NCI-H524 treated with DMSO at 0.1 percent for 48 hours (cell line): ENCODE data around the gene OR52B6.
"Not testable (repeated sequence)": the region's sequence is repeated elsewhere in the genome, so short reads cannot be mapped to it uniquely, and the experiment has no call there.

Source experiments
- DNase-seq: peaks from one replicate; lab custom pipeline; 2025; lab: John Stamatoyannopoulos, UW

Gene OR52B6

DNA sequence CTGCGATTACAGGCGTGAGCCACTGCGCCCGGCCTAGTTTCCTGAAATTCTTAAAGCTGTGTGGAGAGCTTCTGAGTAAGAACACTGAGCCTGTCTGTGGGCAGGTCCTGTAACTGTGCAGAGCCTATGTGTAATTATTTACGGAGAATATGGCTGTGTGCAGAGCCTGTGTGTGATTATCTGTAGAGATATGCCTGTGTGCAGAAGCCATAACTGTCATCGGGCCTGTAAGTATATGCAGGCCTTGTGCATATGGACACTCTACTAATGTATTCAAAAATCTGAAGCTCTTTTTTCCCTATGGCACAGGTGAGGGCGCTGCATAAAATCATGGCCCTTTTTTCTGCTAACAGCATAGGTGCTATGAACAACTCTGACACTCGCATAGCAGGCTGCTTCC is at the start of gene OR52B6:
TSS of gene OR52B6 (plus strand) at position 301 of the 400 bp plus-strand sequence. CDS start at position 301, 0 bp downstream.
- no peak for DNase-seq

GRCh38 chr11:5531053-5531831 is 49.4 kb upstream of the OR52B6 start:
- no peak for DNase-seq

GRCh38 chr11:5534046-5534445 is 46.6 kb upstream of the OR52B6 start:
- DNase-seq: no peak

- no peak for DNase-seq
Observed at GRCh38 chr11:5536482-5536881, 44.2 kb upstream of the OR52B6 start.

- no peak for DNase-seq
Observed at GRCh38 chr11:5541427-5541826, 39.2 kb upstream of the OR52B6 start.

GRCh38 chr11:5546457-5546856 is 34.2 kb upstream of the OR52B6 start:
- DNase-seq: no peak

GRCh38 chr11:5547982-5548381 is 32.7 kb upstream of the OR52B6 start:
- DNase-seq: no peak

GRCh38 chr11:5548440-5548839 is 32.2 kb upstream of the OR52B6 start, which contains the start of gene OR52H1:
OR52H1 (minus strand) TSS chr11:5548540; CDS start chr11:5545505, 3,035 bp downstream.
- no peak for DNase-seq

- DNase-seq: no peak
Observed at GRCh38 chr11:5550440-5551095, 30.1 kb upstream of the OR52B6 start.

DNA sequence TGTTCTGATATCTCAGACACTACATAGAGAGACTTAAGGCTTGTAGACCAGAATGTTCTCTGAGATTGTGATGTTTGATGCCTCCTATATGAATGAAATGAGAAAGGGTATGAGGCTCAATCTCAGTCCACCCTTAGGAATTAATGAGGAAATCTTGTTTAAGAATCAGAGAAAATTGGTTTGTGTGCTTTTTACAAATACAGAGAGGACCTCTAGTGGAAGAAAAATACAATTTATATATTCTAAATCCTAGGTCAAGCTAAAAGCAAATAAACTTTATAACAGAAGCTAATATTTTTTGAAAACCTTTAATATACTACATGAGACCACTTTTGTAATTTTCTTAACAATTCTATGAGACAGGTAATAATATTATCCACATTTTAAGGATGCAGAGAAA is 27.3 kb upstream of the OR52B6 start:
- no peak for DNase-seq

DNA sequence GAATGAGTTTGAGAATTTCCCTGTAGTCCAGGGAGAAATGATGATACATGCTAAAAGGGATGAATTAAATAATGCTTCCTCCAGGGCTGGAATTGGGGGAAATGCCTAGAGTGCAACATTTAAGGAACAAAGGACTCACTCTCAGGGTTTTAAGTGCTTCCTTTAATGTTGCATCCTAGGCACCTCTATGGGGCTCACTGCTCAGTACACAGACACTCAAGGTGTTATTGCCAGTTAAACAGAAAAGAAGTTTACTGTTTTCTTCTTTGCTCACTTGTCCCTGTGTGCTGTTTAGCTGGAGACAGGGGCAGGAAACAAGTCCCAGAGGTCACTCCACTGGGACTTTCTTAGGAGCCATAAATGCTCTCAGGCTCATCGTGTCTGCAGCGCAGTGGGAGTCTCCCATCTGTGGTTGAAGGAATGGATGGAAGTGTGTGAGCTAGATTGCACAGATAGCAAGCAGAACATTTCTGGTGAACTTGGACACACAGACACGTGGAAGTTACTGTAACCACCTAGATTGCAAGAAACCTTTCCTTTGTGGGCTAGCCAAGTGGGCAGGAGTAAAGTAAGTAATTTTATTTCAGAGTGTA is 24.0 kb upstream of the OR52B6 start:
- no peak for DNase-seq

DNA sequence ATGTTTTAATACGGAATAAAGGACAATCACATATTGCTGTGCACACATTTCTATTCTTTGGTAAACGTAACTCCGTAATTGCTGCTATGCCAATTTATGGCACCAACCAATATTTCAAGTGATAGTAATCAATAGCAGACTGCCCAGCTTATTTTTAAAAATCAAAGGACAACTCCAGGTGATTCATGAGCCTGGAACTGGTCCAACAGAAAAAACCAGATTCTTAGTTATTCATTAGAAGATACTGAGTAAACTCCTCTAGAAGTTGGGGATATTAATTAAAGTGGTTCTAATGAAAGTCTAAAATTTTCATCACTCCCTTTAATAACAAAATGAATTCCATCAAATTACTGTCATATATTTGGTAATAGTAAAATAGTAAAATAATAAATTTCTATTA is 22.9 kb upstream of the OR52B6 start:
- no peak for DNase-seq

DNA sequence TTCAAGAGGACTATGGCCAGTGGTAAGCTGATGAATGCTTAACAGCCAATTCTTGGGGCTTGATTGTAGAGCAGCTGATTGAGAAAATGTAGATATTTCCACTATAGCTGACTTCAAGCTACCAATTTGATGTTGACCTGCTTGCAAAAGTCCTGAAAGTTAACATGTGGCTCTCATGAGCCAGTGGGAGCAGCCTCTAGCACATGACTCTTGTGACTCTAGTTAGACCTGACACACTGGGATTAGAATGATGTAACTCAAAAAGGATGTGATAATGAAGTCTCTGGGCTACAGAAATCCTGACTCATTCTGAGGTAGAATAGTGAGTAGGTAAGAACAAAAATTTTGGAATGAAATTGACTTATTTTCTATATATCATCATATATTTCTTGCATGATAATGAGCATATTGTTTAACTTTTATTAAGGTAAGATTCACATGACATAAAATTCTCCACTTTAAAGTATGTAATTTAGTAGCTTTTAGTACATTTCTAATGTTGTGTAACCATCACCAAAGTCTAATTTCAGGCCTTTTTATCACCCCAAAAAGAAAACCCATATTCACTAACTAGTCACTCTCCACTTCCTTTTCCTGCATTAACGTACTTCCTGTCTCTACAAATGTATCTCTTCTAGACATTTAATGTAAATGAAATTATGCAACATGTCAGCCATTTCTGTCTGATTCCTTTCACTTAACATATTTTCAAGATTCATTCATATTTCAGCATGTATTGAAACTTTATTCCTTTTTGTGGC is 16.2 kb upstream of the OR52B6 start:
- no peak for DNase-seq

DNA sequence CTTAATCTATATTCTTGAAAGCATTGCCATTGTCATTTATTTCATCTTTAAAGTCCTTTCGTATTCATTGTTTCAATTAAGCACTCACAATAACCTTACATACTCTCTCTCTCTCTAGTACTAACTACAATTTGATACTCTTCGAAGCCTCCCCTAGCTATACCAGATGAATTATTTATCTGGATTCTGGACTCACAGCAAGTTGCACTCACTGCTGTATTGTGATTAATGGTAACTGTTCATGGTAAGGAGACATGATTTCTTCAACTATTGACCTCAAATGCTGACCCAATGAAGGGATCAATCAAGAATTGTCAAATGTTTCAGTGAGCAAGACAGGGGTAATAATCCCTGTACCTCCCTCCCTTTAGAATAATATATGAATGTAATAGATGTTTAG is 6.0 kb upstream of the OR52B6 start:
- no peak for DNase-seq

DNA sequence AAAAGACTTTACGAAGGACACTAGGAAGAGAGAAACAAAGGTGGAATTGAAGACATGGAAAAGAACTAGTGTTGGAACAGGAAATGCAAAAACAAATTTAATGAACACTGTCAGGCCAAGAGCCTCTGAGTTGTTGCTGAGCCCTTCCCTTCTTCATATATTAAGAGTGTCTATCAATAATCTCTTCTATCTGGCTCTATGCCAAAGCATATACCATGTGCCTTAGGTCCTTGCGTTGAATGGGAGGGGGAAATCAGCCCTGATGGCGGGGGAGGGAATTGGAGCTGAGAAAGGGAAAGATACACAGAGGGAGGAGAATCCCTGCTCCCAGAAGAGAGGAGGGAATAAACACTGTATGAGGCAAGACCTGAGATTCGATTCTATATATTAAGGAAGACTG is 5.5 kb upstream of the OR52B6 start:
- no peak for DNase-seq

DNA sequence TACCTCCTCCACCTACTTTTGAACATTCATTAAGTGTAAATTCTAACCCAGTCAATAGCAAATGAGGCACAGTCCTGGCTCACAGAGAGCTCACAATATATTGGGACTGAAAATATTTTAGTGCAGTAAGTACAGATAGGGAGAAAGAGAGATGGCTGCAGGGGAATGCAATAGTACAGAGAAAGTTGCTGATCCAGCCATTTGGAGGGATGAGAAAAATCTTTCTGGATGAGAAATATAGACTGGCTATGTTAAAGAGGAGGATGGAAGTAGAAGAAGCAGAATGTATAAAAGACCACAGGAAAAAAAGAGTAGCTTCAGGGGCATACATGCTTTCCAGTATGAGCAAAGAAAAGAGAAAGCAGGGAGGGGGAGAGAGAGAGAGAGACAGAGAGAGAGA is 3.6 kb upstream of the OR52B6 start:
- DNase-seq: no peak

DNA sequence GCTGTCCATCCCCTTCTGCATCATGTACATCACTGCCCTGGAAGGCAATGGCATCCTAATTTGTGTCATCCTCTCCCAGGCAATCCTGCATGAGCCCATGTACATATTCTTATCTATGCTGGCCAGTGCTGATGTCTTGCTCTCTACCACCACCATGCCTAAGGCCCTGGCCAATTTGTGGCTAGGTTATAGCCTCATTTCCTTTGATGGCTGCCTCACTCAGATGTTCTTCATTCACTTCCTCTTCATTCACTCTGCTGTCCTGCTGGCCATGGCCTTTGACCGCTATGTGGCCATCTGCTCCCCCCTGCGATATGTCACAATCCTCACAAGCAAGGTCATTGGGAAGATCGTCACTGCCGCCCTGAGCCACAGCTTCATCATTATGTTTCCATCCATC is 337 bp downstream of the OR52B6 start:
- no peak for DNase-seq

DNA sequence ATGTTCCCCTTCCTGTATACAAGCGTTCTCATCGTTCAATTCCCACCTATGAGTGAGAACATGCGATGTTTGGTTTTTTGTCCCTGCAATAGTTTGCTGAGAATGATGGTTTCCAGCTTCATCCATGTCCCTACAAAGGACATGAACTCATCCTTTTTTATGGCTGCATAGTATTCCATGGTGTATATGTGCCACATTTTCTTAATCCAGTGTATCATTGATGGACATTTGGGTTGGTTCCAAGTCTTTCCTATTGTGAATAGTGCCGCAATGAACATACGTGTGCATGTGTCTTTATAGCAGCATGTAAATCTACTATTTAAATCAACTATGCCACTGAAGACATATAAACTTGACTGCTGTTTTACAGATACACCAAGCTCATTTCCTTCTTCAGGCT is 3.8 kb downstream of the OR52B6 start:
- DNase-seq: not testable (repeated sequence)

DNA sequence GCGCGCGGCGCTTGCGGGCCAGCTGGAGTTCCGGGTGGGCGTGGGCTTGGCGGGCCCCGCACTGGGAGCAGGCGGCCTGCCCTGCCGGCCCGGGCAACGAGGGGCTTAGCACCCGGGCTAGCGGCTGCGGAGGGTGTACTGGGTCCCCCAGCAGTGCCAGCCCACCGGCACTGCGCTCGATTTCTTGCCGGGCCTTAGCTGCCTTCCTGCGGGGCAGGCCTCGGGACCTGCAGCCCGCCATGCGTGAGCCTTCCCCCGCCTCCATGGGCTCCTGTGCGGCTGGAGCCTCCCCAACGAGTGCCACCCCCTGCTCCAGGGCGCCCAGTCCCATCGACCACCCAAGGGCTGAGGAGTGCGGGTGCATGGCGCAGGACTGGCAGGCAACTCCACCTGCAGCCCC is 9.2 kb downstream of the OR52B6 start:
- DNase-seq: not testable (repeated sequence)

GRCh38 chr11:5591613-5592012 is 10.9 kb downstream of the OR52B6 start:
- no peak for DNase-seq

GRCh38 chr11:5592615-5593014 is 11.9 kb downstream of the OR52B6 start:
- no peak for DNase-seq

DNA sequence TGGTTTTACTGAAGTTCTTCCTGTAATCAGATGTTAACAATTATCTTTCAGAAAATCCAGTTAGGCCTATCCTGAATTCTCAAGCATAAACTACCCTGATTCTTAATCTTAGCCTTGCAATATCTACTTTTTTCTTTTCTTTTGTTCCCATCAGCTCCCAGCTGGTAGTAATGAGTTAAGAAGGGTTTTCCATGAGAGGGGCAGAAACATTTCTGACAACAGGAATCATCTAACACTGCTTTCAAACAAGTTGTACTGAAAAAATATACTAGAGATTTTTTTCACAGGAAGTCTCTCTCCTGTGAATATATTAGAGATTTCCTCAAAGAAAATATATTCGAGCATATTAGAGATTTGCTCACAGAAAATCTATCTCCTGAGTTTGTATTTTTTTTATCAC is 12.5 kb downstream of the OR52B6 start:
- no peak for DNase-seq
